OCI-LY7 (cell line): ENCODE measurements around the gene RAB9B. TPM values are rescaled to one million over a fixed set of nuclear protein-coding genes. Genes with fewer than 3 reads are reported as not detected.

Source experiments
- BruUV-seq: library from RNA; stranded (reverse); fragments of 400-500 nt; replicated peaks from 2 replicates; lab custom pipeline; 2021; lab: Mats Ljungman, UMichigan
- CTCF ChIA-PET: fragments of 300-600 bp; sonication (Branson Sonifier 250); formaldehyde crosslinking; loops from one replicate; lab custom pipeline; 2022; ENCODE audit warnings: antibody characterized with exemption; ENCODE audit not compliant: unreplicated experiment; lab: Charles Lee
- POLR2A ChIA-PET: fragments of 300-600 bp; sonication (Branson Sonifier 250); formaldehyde crosslinking; loops from one replicate; lab custom pipeline; 2022; ENCODE audit warnings: antibody characterized with exemption; lab: Charles Lee
- DNase-seq: peaks from one replicate; pipeline ENCODE4 v3.0.0-alpha.2; 2015; ENCODE audit warnings: low spot score
- H2AFZ ChIP-seq: fragments of 200-600 bp; sonication (generic), shearing (Covaris generic); 2 replicates; pipeline ENCODE4 v1.6.1; 2014; ENCODE audit warnings: mild to moderate bottlenecking, antibody characterized with exemption, low read length, moderate library complexity
- H3K27ac ChIP-seq: fragments of 200-600 bp; sonication (generic); 2 replicates; pipeline ENCODE4 v1.5.1; 2014; ENCODE audit warnings: mixed run types, low read depth, mild to moderate bottlenecking, moderate library complexity, low read length, inconsistent platforms; ENCODE audit not compliant: poor library complexity, severe bottlenecking
- H3K36me3 ChIP-seq: fragments of 200-600 bp; sonication (generic); 2 replicates; pipeline ENCODE4 v1.6.1; 2014; ENCODE audit warnings: mild to moderate bottlenecking, antibody characterized with exemption, low read length, moderate library complexity, mixed read lengths; ENCODE audit not compliant: insufficient read depth
- H3K4me1 ChIP-seq: fragments of 200-600 bp; sonication (generic); 2 replicates; pipeline ENCODE4 v1.5.1; 2014; ENCODE audit warnings: mild to moderate bottlenecking, low read length; ENCODE audit not compliant: insufficient read depth, poor library complexity, severe bottlenecking
- H3K4me2 ChIP-seq: fragments of 200-600 bp; sonication (generic); 2 replicates; pipeline ENCODE4 v1.6.1; 2014; ENCODE audit warnings: mild to moderate bottlenecking, low read length
- H3K4me3 ChIP-seq: fragments of 200-600 bp; sonication (generic); 2 replicates; pipeline ENCODE4 v1.5.1; 2014; ENCODE audit warnings: mild to moderate bottlenecking, low read depth, low read length; ENCODE audit not compliant: poor library complexity, severe bottlenecking
- H3K79me2 ChIP-seq: fragments of 200-600 bp; sonication (generic); 2 replicates; pipeline ENCODE4 v1.6.1; 2016; ENCODE audit warnings: low read depth, mild to moderate bottlenecking, low read length, moderate library complexity, mixed read lengths; ENCODE audit not compliant: insufficient read depth
- H3K9me2 ChIP-seq: fragments of 200-600 bp; sonication (generic); 2 replicates; pipeline ENCODE4 v1.6.1; 2016; ENCODE audit warnings: mild to moderate bottlenecking, low read length, mixed read lengths; ENCODE audit not compliant: insufficient read depth
- H3K9me3 ChIP-seq: fragments of 200-600 bp; sonication (generic); 2 replicates; pipeline ENCODE4 v1.6.1; 2014; ENCODE audit warnings: mild to moderate bottlenecking, mixed run types, low read length, mixed read lengths
- H4K20me1 ChIP-seq: fragments of 200-600 bp; sonication (generic); 2 replicates; pipeline ENCODE4 v1.6.1; 2014; ENCODE audit warnings: mild to moderate bottlenecking, antibody characterized with exemption, low read length, moderate library complexity, mixed read lengths; ENCODE audit not compliant: insufficient read depth
- CTCF ChIP-seq: fragments of 200-600 bp; sonication (generic); conservative IDR thresholded peaks from 2 replicates; pipeline ENCODE4 v1.5.1; 2014; ENCODE audit warnings: mild to moderate bottlenecking, antibody characterized with exemption, low read length, moderate library complexity, mixed read lengths
- EZH2phosphoT487 ChIP-seq: fragments of 200-600 bp; sonication (generic); IDR thresholded peaks from 2 replicates; pipeline ENCODE4 v1.6.1; 2018; ENCODE audit warnings: low read depth, borderline replicate concordance, mild to moderate bottlenecking, mixed run types, antibody characterized with exemption, low read length, moderate library complexity, mixed read lengths
- intact Hi-C: fragments of 100-400 bp; cut with micrococcal nuclease; formaldehyde crosslinking; loops from one replicate; pipeline ENCODE4 v1.10.0; 2022; ENCODE audit not compliant: unreplicated experiment
- total RNA-seq, 2 experiments: library from RNA; depleted of rRNA in 1 of 2; stranded (reverse); fragments of >200 nt in 1 of 2; shearing (Covaris generic) in 1 of 2; gene quantifications; 2 replicates each; pipeline ENCODE4 v1.2.3, GENCODE V29; 2014 to 2022

The RAB9B gene
- total RNA-seq, 2 experiments from 2014 or later, result 1.4 to 2.2 TPM

DNA sequence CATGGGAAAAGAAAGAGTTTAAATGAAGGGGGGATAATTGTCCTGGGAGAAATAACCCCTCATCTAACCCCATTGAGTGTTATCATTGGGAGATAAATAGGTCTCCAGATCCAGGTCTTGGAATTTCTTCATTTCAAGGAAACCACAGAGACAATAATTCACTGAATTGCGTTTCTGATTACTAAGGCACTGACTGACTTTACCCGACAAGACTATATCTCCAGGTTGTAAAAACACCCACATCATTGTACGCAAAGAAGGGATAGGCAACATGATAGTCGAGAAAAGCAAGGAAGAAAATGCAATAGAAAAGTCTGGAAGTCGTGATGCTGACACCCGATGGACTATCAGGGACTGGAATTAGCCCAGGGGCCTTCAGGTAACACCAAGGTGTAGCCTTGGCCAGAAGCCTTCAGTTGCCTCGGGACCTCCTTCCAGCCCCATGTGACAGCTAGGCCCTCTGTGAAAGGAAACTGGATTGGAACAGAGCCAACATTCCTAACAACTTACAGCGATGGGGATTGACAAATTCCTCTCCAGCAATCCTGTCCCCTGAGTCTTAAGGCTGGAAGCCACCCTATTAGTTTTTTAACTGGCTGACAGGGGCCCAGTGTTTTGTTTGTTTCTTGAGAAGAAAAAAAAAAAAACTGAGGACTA is 46.5 kb upstream of the RAB9B start:
- no TSS peak for BruUV-seq
- H4K20me1 ChIP-seq, result no peaks in the 10 kb centered on the region
- H3K9me3 ChIP-seq, result no peaks in the 10 kb centered on the region
- no peaks in the 10 kb centered on the region for H3K79me2 ChIP-seq
- intact Hi-C loops, result no loop called here
- no peak overlapping the region for H3K4me2 ChIP-seq
- POLR2A ChIA-PET, result no interaction called here
- DNase-seq, result no peak
- TF ChIP-seq EZH2phosphoT487 (no peak), CTCF (no peak)
- H3K36me3 ChIP-seq, result no peaks in the 10 kb centered on the region
- no peak overlapping the region for H3K27ac ChIP-seq
- CTCF ChIA-PET, result no interaction called here
- H2AFZ ChIP-seq, result no peak overlapping the region
- H3K4me3 ChIP-seq, result no peak overlapping the region
- H3K4me1 ChIP-seq, result no peaks in the 10 kb centered on the region
- no peaks in the 10 kb centered on the region for H3K9me2 ChIP-seq

DNA sequence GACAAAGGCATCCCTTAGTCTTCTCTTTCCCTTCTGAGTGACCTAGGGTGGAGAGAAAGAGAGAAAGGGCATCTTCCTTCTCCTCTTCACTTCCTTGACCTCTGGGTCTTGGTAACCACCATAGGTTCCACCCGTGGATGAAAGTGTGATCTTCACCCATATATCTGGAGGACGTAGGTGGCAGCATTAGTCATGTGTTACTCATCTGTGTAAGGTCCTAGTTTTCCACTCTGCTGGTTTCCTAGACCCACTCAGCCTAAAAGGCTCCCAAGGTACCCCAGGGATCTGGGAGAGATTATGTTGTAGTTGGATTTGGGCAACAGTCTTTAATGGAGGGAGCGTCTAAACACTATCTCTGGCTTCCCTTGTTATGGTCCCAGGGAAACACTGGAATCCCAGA is 45.5 kb upstream of the RAB9B start:
- POLR2A ChIA-PET, result no interaction called here
- no peak for DNase-seq
- Histone ChIP-seq H3K4me2 (no peak overlapping the region), H3K9me3 (no peaks in the 10 kb centered on the region), H4K20me1 (no peaks in the 10 kb centered on the region), H2AFZ (no peak overlapping the region), H3K9me2 (no peaks in the 10 kb centered on the region), H3K79me2 (no peaks in the 10 kb centered on the region), H3K36me3 (no peaks in the 10 kb centered on the region), H3K4me1 (no peaks in the 10 kb centered on the region), H3K27ac (no peak overlapping the region), H3K4me3 (no peak overlapping the region)
- no peak for TF ChIP-seq EZH2phosphoT487
- TF ChIP-seq CTCF, result no peak
- BruUV-seq, result no TSS peak
- intact Hi-C loops, result no loop called here
- CTCF ChIA-PET, result no interaction called here

DNA sequence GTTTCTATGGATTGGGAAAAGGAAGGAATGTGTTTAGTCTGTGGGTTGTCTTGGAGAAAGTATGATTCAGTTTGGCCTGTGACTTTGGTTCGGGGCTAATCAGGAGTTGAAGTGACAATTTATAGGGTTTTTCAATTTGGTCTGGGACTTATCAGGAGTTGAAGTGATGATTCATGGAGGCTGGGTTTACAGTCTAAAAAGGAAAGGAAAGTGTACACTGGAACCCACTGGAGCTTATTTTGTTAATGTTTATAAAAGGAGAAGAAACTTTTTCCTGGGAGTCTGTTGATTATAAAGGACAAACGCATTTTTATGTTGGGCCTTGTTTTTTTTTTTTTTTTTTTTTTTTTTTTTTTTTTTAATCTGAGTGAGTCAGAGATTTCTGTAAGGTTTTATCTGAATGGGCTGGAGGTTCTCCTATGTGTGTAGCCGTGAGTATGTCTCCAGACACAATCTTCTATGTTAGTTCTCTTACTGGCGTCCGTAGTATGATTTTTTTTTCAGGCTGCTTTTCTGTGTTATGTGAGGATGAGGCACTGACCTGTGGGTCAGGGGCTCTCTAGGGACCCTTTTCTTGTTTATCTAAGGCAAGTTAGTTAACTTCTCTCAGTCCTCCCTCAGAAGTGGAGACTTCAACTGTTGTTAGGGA is 33.0 kb upstream of the RAB9B start:
- no TSS peak for BruUV-seq
- H3K4me3 ChIP-seq, result no peak overlapping the region
- DNase-seq, result no peak
- CTCF ChIA-PET, result no interaction called here
- H3K4me2 ChIP-seq, result no peak overlapping the region
- H3K9me3 ChIP-seq, result no peaks in the 10 kb centered on the region
- H3K4me1 ChIP-seq, result no peaks in the 10 kb centered on the region
- intact Hi-C loops, result no loop called here
- no peak overlapping the region for H2AFZ ChIP-seq
- no peaks in the 10 kb centered on the region for H3K79me2 ChIP-seq
- TF ChIP-seq EZH2phosphoT487 (no peak), CTCF (no peak)
- H3K9me2 ChIP-seq, result no peaks in the 10 kb centered on the region
- H3K27ac ChIP-seq, result no peak overlapping the region
- POLR2A ChIA-PET, result interaction anchor here (0.7 kb wide), 1 partner anchor 331 kb away, joined by 3 read pairs; no protein-coding TSS in a partner anchor
- H3K36me3 ChIP-seq, result no peaks in the 10 kb centered on the region
- no peaks in the 10 kb centered on the region for H4K20me1 ChIP-seq
